H9 (cell line): Measurements from ENCODE around the gene PFKL. TPM values are rescaled to one million over a fixed set of nuclear protein-coding genes. Genes with fewer than 3 reads are reported as not detected.
A peak's percentile ranks its signal among the peaks of the same experiment; 100 is the strongest.

Experiments
- DNase-seq: peaks from one replicate; pipeline ENCODE4 v3.0.0-alpha.2; 2017
- H2AFZ ChIP-seq: one replicate; pipeline ENCODE4 v1.6.1; 2013; ENCODE audit warnings: mild to moderate bottlenecking, low read length, control low read depth, moderate library complexity
- H2AK5ac ChIP-seq: 2 replicates; pipeline ENCODE4 v1.6.1; 2013; ENCODE audit warnings: low read length, control low read depth, mixed read lengths; ENCODE audit not compliant: insufficient read length
- H2BK120ac ChIP-seq: one replicate; pipeline ENCODE4 v1.6.1; 2013; ENCODE audit warnings: low read depth, mild to moderate bottlenecking, low read length, control low read depth, inconsistent platforms; ENCODE audit not compliant: poor library complexity, severe bottlenecking
- H2BK12ac ChIP-seq: 2 replicates; pipeline ENCODE4 v1.6.1; 2013; ENCODE audit warnings: low read length, control low read depth, mixed read lengths, low read depth; ENCODE audit not compliant: insufficient read length
- H2BK15ac ChIP-seq: 2 replicates; pipeline ENCODE4 v1.6.1; 2013; ENCODE audit warnings: low read depth, low read length, control low read depth
- H2BK20ac ChIP-seq: one replicate; pipeline ENCODE4 v1.6.1; 2013; ENCODE audit warnings: low read depth, mild to moderate bottlenecking, low read length, control low read depth, inconsistent platforms; ENCODE audit not compliant: poor library complexity, severe bottlenecking
- H2BK5ac ChIP-seq: 2 replicates; pipeline ENCODE4 v1.6.1; 2013; ENCODE audit warnings: low read length, control low read depth, mixed read lengths; ENCODE audit not compliant: insufficient read length
- H3K14ac ChIP-seq: 2 replicates; pipeline ENCODE4 v1.6.1; 2013; ENCODE audit warnings: low read length, control low read depth; ENCODE audit not compliant: insufficient read depth
- H3K18ac ChIP-seq: 2 replicates; pipeline ENCODE4 v1.6.1; 2013; ENCODE audit warnings: low read depth, mild to moderate bottlenecking, mixed read lengths, low read length, control low read depth; ENCODE audit not compliant: insufficient read length
- H3K23ac ChIP-seq: 2 replicates; pipeline ENCODE4 v1.6.1; 2013; ENCODE audit warnings: low read length, control low read depth, mixed read lengths, low read depth; ENCODE audit not compliant: insufficient read length
- H3K23me2 ChIP-seq: 2 replicates; pipeline ENCODE4 v1.6.1; 2013; ENCODE audit warnings: low read depth, mild to moderate bottlenecking, mixed read lengths, low read length, control low read depth; ENCODE audit not compliant: insufficient read length, poor library complexity, severe bottlenecking
- H3K27ac ChIP-seq: 2 replicates; pipeline ENCODE4 v1.5.1; 2013; ENCODE audit warnings: low read length, control low read depth, mixed read lengths, low read depth; ENCODE audit not compliant: insufficient read length
- H3K27me3 ChIP-seq: 2 replicates; pipeline ENCODE4 v1.6.1; 2013; ENCODE audit warnings: low read length, control low read depth, inconsistent platforms; ENCODE audit not compliant: insufficient read depth
- H3K4ac ChIP-seq: 2 replicates; pipeline ENCODE4 v1.6.1; 2013; ENCODE audit warnings: low read depth, mild to moderate bottlenecking, control low read depth, inconsistent platforms, low read length, moderate library complexity
- H3K4me1 ChIP-seq: 2 replicates; pipeline ENCODE4 v1.6.1; 2013; ENCODE audit warnings: low read length, control low read depth, inconsistent platforms; ENCODE audit not compliant: insufficient read depth
- H3K4me2 ChIP-seq: 2 replicates; pipeline ENCODE4 v1.6.1; 2013; ENCODE audit warnings: low read length, control low read depth, mixed read lengths; ENCODE audit not compliant: insufficient read length, insufficient read depth
- H3K56ac ChIP-seq: 2 replicates; pipeline ENCODE4 v1.6.1; 2013; ENCODE audit warnings: low read depth, mild to moderate bottlenecking, mixed read lengths, low read length, control low read depth; ENCODE audit not compliant: insufficient read length
- H3K79me1 ChIP-seq: 2 replicates; pipeline ENCODE4 v1.6.1; 2013; ENCODE audit warnings: low read depth, mild to moderate bottlenecking, moderate library complexity, low read length, control low read depth, inconsistent platforms; ENCODE audit not compliant: insufficient read depth, poor library complexity, severe bottlenecking
- H3K79me2 ChIP-seq: 2 replicates; pipeline ENCODE4 v1.6.1; 2013; ENCODE audit warnings: low read length, control low read depth, inconsistent platforms; ENCODE audit not compliant: insufficient read depth
- H3K9ac ChIP-seq: 2 replicates; pipeline ENCODE4 v1.6.1; 2013; ENCODE audit warnings: low read length, control low read depth, mixed read lengths; ENCODE audit not compliant: insufficient read length; ENCODE audit errors: extremely low read depth
- H3K9me3 ChIP-seq: one replicate; pipeline ENCODE4 v1.6.1; 2013; ENCODE audit warnings: low read depth, low read length, inconsistent platforms; ENCODE audit not compliant: control insufficient read depth
- H3T11ph ChIP-seq: one replicate; pipeline ENCODE4 v1.6.1; 2013; ENCODE audit warnings: mild to moderate bottlenecking, low read length, control low read depth, inconsistent platforms
- H4K20me1 ChIP-seq: one replicate; pipeline ENCODE4 v1.6.1; 2013; ENCODE audit not compliant: control insufficient read depth, insufficient read length, insufficient read depth
- H4K5ac ChIP-seq: 2 replicates; pipeline ENCODE4 v1.6.1; 2013; ENCODE audit warnings: low read depth, mild to moderate bottlenecking, mixed read lengths, low read length, control low read depth; ENCODE audit not compliant: insufficient read length
- H4K8ac ChIP-seq: replicated peaks from 2 replicates; pipeline ENCODE4 v1.6.1; 2013; ENCODE audit warnings: low read length, control low read depth, mixed read lengths, low read depth; ENCODE audit not compliant: insufficient read length
- H4K91ac ChIP-seq: 2 replicates; pipeline ENCODE4 v1.6.1; 2013; ENCODE audit warnings: low read depth, mild to moderate bottlenecking, moderate library complexity, mixed read lengths, low read length, control low read depth; ENCODE audit not compliant: insufficient read length
- H3K27ac Mint-ChIP-seq, 3 experiments: 2 replicates in 2 of 3; 3 replicates in 1 of 3; pipeline ENCODE4 v1.8.0; 2020 to 2021; ENCODE audit warnings: mixed read lengths in 3 of 3, mild to moderate bottlenecking in 1 of 3, moderate library complexity in 1 of 3
- H3K27me3 Mint-ChIP-seq: 2 replicates; pipeline ENCODE4 v1.8.0; 2021; ENCODE audit warnings: low read depth, mild to moderate bottlenecking, moderate library complexity, mixed read lengths
- H3K36me3 Mint-ChIP-seq, 3 experiments: 2 replicates in 2 of 3; 3 replicates in 1 of 3; pipeline ENCODE4 v1.8.0; 2020 to 2021; ENCODE audit warnings: low read depth in 3 of 3, mixed read lengths in 3 of 3; ENCODE audit not compliant: insufficient read depth in 1 of 3
- H3K4me1 Mint-ChIP-seq, 2 experiments: 2 replicates each; pipeline ENCODE4 v1.8.0; 2020; ENCODE audit warnings: mixed read lengths in 2 of 2
- H3K4me3 Mint-ChIP-seq, 2 experiments: 2 replicates in 1 of 2; 3 replicates in 1 of 2; pipeline ENCODE4 v1.8.0; 2020 to 2021; ENCODE audit warnings: mild to moderate bottlenecking in 2 of 2, mixed read lengths in 2 of 2, moderate library complexity in 1 of 2
- H3K9me3 Mint-ChIP-seq, 2 experiments: 2 replicates in 1 of 2; 3 replicates in 1 of 2; pipeline ENCODE4 v1.8.0; 2020; ENCODE audit warnings: mild to moderate bottlenecking in 2 of 2, mixed read lengths in 2 of 2, moderate library complexity in 1 of 2
- WGBS: extraction: QIAGEN DNeasy Blood & Tissue Kit; methylation state at CpG from one replicate; pipeline ENCODE4 v1.1.7; 2013; ENCODE audit warnings: missing lambda C conversion rate, low lambda C conversion rate, mixed read lengths; ENCODE audit not compliant: insufficient read length; ENCODE audit errors: extremely low coverage; 5-methylcytosine and 5-hydroxymethylcytosine counted together
- total RNA-seq: library from RNA; stranded (reverse); gene quantifications from 2 replicates; pipeline ENCODE4 v1.2.1, GENCODE V29; 2021
- TF ChIP-seq, protein P1 (sequence below): fragments of 200-600 bp; sonication (generic); conservative IDR thresholded peaks from 3 replicates; pipeline ENCODE4 v1.8.0; 2021; ENCODE audit warnings: antibody characterized with exemption, mild to moderate bottlenecking

The PFKL gene
- total RNA-seq, 1 experiment from 2014 or later = 107 TPM

DNA sequence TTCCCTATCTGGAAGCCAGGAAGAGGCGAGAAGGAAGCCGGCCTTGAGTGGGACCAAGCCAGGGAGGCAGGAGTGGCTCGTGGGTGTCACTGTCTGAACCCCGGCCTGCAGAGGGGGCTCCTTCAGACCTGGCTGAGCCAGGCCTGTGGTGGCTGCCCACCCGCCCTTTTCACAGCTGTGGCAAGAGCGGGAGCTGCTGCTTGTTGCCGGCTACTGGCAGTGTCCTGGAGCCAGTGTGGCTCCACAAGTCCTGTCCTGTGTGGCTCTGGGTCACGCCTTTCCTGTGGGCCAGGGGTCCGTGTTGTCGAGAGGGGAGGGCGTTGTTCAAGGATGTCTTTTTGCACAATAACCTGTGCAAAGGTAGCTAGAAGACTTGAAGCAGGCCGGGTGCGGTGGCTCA, 1.3 kb downstream of the PFKL start:
- Mint-ChIP-seq H3K9me3 (no peaks in the 10 kb centered on the region), H3K4me1 (peaks cover 18 to 32% of the 10 kb centered on the region in 2 experiments), H3K27ac (no peak overlapping the region), H3K4me3 (peak overlapping the region; percentile 66 to 80), H3K27me3 (peaks cover 11% of the 10 kb centered on the region), H3K36me3 (peaks cover 0 to 2% (median 0%) of the 10 kb centered on the region in 3 experiments; a peak in 1 of 7 replicates)
- Histone ChIP-seq H2AFZ (no peak overlapping the region), H3K4me1 (no peaks in the 10 kb centered on the region; the same call in 1 of the 2 replicates), H3K9ac (no peak overlapping the region), H3K18ac (no peak overlapping the region), H3K56ac (no peak overlapping the region), H3K79me1 (no peaks in the 10 kb centered on the region), H3K14ac (no peak overlapping the region), H4K91ac (no peak overlapping the region), H3K4me2 (peak overlapping the region; percentile 44), H2BK12ac (no peak overlapping the region), H3K27me3 (no peaks in the 10 kb centered on the region), H4K20me1 (no peaks in the 10 kb centered on the region), H3K23ac (no peak overlapping the region), H2BK20ac (no peak overlapping the region), H2AK5ac (no peak overlapping the region), H3T11ph (no peak overlapping the region), H3K9me3 (no peaks in the 10 kb centered on the region), H2BK120ac (no peak overlapping the region), H4K5ac (no peak overlapping the region), H3K4ac (no peak overlapping the region), H3K23me2 (peaks cover 5% of the 10 kb centered on the region), H3K27ac (no peak overlapping the region), H2BK15ac (no peak overlapping the region), H4K8ac (no peak overlapping the region), H3K79me2 (no peaks in the 10 kb centered on the region), H2BK5ac (no peak overlapping the region)
- DNase-seq = no peak
- TF ChIP-seq, protein P1, sequence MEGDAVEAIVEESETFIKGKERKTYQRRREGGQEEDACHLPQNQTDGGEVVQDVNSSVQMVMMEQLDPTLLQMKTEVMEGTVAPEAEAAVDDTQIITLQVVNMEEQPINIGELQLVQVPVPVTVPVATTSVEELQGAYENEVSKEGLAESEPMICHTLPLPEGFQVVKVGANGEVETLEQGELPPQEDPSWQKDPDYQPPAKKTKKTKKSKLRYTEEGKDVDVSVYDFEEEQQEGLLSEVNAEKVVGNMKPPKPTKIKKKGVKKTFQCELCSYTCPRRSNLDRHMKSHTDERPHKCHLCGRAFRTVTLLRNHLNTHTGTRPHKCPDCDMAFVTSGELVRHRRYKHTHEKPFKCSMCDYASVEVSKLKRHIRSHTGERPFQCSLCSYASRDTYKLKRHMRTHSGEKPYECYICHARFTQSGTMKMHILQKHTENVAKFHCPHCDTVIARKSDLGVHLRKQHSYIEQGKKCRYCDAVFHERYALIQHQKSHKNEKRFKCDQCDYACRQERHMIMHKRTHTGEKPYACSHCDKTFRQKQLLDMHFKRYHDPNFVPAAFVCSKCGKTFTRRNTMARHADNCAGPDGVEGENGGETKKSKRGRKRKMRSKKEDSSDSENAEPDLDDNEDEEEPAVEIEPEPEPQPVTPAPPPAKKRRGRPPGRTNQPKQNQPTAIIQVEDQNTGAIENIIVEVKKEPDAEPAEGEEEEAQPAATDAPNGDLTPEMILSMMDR = no peak
- no CpG with 5 or more reads among the region's 13 CpGs for WGBS
